GM18870 (cell line): ENCODE data around the gene SAMSN1.
A peak's percentile ranks its signal among the peaks of the same experiment; 100 is the strongest.
"Not testable (repeated sequence)": the region's sequence is repeated elsewhere in the genome, so short reads cannot be mapped to it uniquely, and the experiment has no call there.

Experiments used
- ATAC-seq: cut with Tn5 transposase; IDR thresholded peaks from one replicate; pipeline ENCODE4 v1.9.1; 2021; ENCODE audit warnings: moderate library complexity; ENCODE audit not compliant: unreplicated experiment

SAMSN1 gene

GRCh38 chr21:14567331-14568279, 21.5 kb upstream of the SAMSN1 start:
- no peak for ATAC-seq

GRCh38 chr21:14566894-14567293, 20.8 kb upstream of the SAMSN1 start:
- ATAC-seq: no peak

GRCh38 chr21:14562959-14563358, 16.8 kb upstream of the SAMSN1 start:
- no peak for ATAC-seq

- ATAC-seq: no peak
Observed at GRCh38 chr21:14560555-14560954, 14.4 kb upstream of the SAMSN1 start.

- ATAC-seq: no peak
Observed at GRCh38 chr21:14560139-14560538, 14.0 kb upstream of the SAMSN1 start.

GRCh38 chr21:14559102-14559501, 13.0 kb upstream of the SAMSN1 start:
- no peak for ATAC-seq

- no peak for ATAC-seq
Observed at GRCh38 chr21:14557413-14557812, 11.3 kb upstream of the SAMSN1 start.

- no peak for ATAC-seq
Observed at GRCh38 chr21:14554948-14555347, 8.8 kb upstream of the SAMSN1 start.

GRCh38 chr21:14553422-14553821, 7.3 kb upstream of the SAMSN1 start:
- ATAC-seq: no peak

GRCh38 chr21:14551741-14552140, 5.6 kb upstream of the SAMSN1 start:
- no peak for ATAC-seq

GRCh38 chr21:14550135-14550534, 4.0 kb upstream of the SAMSN1 start:
- no peak for ATAC-seq

GRCh38 chr21:14548779-14549178, 2.7 kb upstream of the SAMSN1 start:
- ATAC-seq: no peak

GRCh38 chr21:14547834-14548513, 1.9 kb upstream of the SAMSN1 start:
- no peak for ATAC-seq

- ATAC-seq: not testable (repeated sequence)
Observed at GRCh38 chr21:14546719-14547118, 604 bp upstream of the SAMSN1 start.

GRCh38 chr21:14543983-14544382, 2.1 kb downstream of the SAMSN1 start:
- ATAC-seq: no peak

GRCh38 chr21:14542638-14543037, 3.5 kb downstream of the SAMSN1 start:
- ATAC-seq: no peak

GRCh38 chr21:14541841-14542490, 4.1 kb downstream of the SAMSN1 start:
- ATAC-seq: peak; percentile 37

GRCh38 chr21:14538483-14538882, 7.6 kb downstream of the SAMSN1 start:
- no peak for ATAC-seq

GRCh38 chr21:14536929-14537328, 9.2 kb downstream of the SAMSN1 start:
- ATAC-seq: no peak

GRCh38 chr21:14535702-14536101, 10.4 kb downstream of the SAMSN1 start:
- ATAC-seq: no peak
